Upper lobe of left lung (tissue), 6 donors: ENCODE results near the gene DNPEP. TPM values are rescaled to one million over a fixed set of nuclear protein-coding genes. Genes with fewer than 3 reads are reported as not detected.

ENCODE experiments used
- ATAC-seq, 2 donors: fragments of 200-7000 bp; cut with Tn5 transposase; one replicate each; pipeline ENCODE4 v1.9.1; 2022; ENCODE audit warnings: mild to moderate bottlenecking in 2 of 2, moderate library complexity in 2 of 2; ENCODE audit not compliant: low FRiP score in 2 of 2
- DNase-seq, 2 donors: peaks; one replicate each; pipeline ENCODE4 v3.0.0-alpha.2; 2019 to 2020
- H3K27ac ChIP-seq, 4 donors: fragments of 200-600 bp; sonication (generic); one replicate each; pipeline ENCODE4 v1.5.1; 2016 to 2019
- H3K27me3 ChIP-seq, 4 donors: fragments of 200-600 bp; sonication (generic); one replicate each; pipeline ENCODE4 v1.5.1; 2017 to 2019
- H3K36me3 ChIP-seq, 4 donors: fragments of 200-600 bp; sonication (generic); one replicate each; pipeline ENCODE4 v1.5.1; 2016 to 2019
- H3K4me1 ChIP-seq, 4 donors: fragments of 200-600 bp; sonication (generic); one replicate each; pipeline ENCODE4 v1.5.1; 2018 to 2019
- H3K4me3 ChIP-seq, 4 donors: fragments of 200-600 bp; sonication (generic); one replicate each; pipeline ENCODE4 v1.5.1; 2017 to 2019; ENCODE audit warnings: mild to moderate bottlenecking in 2 of 4, moderate library complexity in 1 of 4
- H3K9me3 ChIP-seq, 4 donors: fragments of 200-600 bp; sonication (generic); one replicate each; pipeline ENCODE4 v1.5.1; 2018 to 2019
- CTCF ChIP-seq, 6 experiments: fragments of 450-650 bp in 4 of 6; fragments of 200-600 bp in 2 of 6; sonication (generic) in 2 of 6; IDR thresholded peaks; one replicate each; pipeline ENCODE4 v1.5.1; 2016 to 2019; ENCODE audit warnings: antibody characterized with exemption in 6 of 6
- EP300 ChIP-seq, 4 donors: sonication (generic); formaldehyde crosslinking; IDR thresholded peaks; one replicate each; pipeline ENCODE4 v1.5.1; 2017; ENCODE audit warnings: antibody characterized with exemption in 4 of 4, control low read depth in 2 of 4
- POLR2A ChIP-seq, 4 donors: fragments of 450-650 bp; IDR thresholded peaks; one replicate each; pipeline ENCODE4 v1.5.1; 2016 to 2017; ENCODE audit warnings: antibody characterized with exemption in 4 of 4, mild to moderate bottlenecking in 2 of 4
- POLR2AphosphoS5 ChIP-seq, 2 donors: sonication (generic); formaldehyde crosslinking; IDR thresholded peaks; one replicate each; pipeline ENCODE4 v1.5.1; 2017; ENCODE audit warnings: antibody characterized with exemption in 2 of 2
- WGBS, 2 donors: methylation state at CpG; one replicate each; pipeline ENCODE4 v1.1.5; 2017 to 2018; 5-methylcytosine and 5-hydroxymethylcytosine counted together
- total RNA-seq, 6 donors: library from RNA; depleted of rRNA in 4 of 6; stranded (reverse); fragments of >200 nt in 4 of 6; gene quantifications; one replicate each; pipeline versions ENCODE4 v1.1.0 to v1.2.1, GENCODE V29; 2016 to 2021
- donor health status: DM: no; HTN: no; CAD: no; lungs with moderate emphysema.
- donor health status: DM: no; HTN: yes; CAD: no; lungs with severe emphysema.

The DNPEP gene
- total RNA-seq, 6 donors from 2014 or later: 31.9 to 141 (median 75.1) TPM

- Histone ChIP-seq H3K9me3 (no peaks in the 10 kb centered on the region), H3K4me3 (no peak overlapping the region)
- DNase-seq: no peak
These were observed 25.6 kb downstream of the DNPEP start for GRCh38 chr2:219362072-219362471.

GRCh38 chr2:219358170-219359075 lies 29.3 kb downstream of the DNPEP start:
- H3K4me3 ChIP-seq: peak overlapping the region in 2 of 4 donors; percentile 18 to 27
- no peak overlapping the region for H3K27ac ChIP-seq
- 3 to 4% methylated on average over 34 to 55 of the region's 66 CpGs for WGBS, 2 donors
- TF ChIP-seq POLR2A (IDR thresholded peaks at IDR 0.05): no peak
- no peak for TF ChIP-seq EP300 (IDR thresholded peaks at IDR 0.05)
- TF ChIP-seq POLR2AphosphoS5 (IDR thresholded peaks at IDR 0.05): no peak
- no peak for TF ChIP-seq CTCF (IDR thresholded peaks at IDR 0.05)
- H3K36me3 ChIP-seq: no peaks in the 10 kb centered on the region
- ATAC-seq: peak in 1 of 2 donors; percentile 10
- H3K27me3 ChIP-seq: peaks cover 0 to 17% (median 11%) of the 10 kb centered on the region in 4 donors
- H3K4me1 ChIP-seq: peaks cover 9 to 12% (median 10%) of the 10 kb centered on the region in 4 donors
- no peaks in the 10 kb centered on the region for H3K9me3 ChIP-seq
- peak in 1 of 2 donors; percentile 80 for DNase-seq

More at GRCh38 chr2:219362072-219362471, 25.6 kb downstream of the DNPEP start:
- WGBS, 2 donors: 88 to 95% methylated on average over 5 of the region's 5 CpGs
- ATAC-seq: no peak
- Histone ChIP-seq H3K4me1 (peaks cover 9 to 12% (median 10%) of the 10 kb centered on the region in 4 donors), H3K27me3 (peaks cover 0 to 17% (median 11%) of the 10 kb centered on the region in 4 donors), H3K36me3 (no peaks in the 10 kb centered on the region), H3K27ac (no peak overlapping the region)
- TF ChIP-seq POLR2AphosphoS5 (IDR thresholded peaks at IDR 0.05) (no peak), POLR2A (IDR thresholded peaks at IDR 0.05) (no peak), CTCF (IDR thresholded peaks at IDR 0.05) (no peak), EP300 (IDR thresholded peaks at IDR 0.05) (no peak)

- Histone ChIP-seq H3K36me3 (no peaks in the 10 kb centered on the region), H3K4me1 (peaks cover 9 to 12% (median 10%) of the 10 kb centered on the region in 4 donors), H3K9me3 (no peaks in the 10 kb centered on the region), H3K27me3 (peaks cover 0 to 17% (median 11%) of the 10 kb centered on the region in 4 donors), H3K27ac (no peak overlapping the region), H3K4me3 (no peak overlapping the region)
- ATAC-seq (peak in 1 of 2 donors; percentile 55), DNase-seq (no peak)
- TF ChIP-seq POLR2A (IDR thresholded peaks at IDR 0.05): no peak
- TF ChIP-seq POLR2AphosphoS5 (IDR thresholded peaks at IDR 0.05): no peak
- TF ChIP-seq EP300 (IDR thresholded peaks at IDR 0.05): no peak
- TF ChIP-seq CTCF (IDR thresholded peaks at IDR 0.05): no peak
- 36 to 47% methylated on average over 1 of the region's 1 CpG for WGBS, 2 donors
These were observed 30.9 kb downstream of the DNPEP start for GRCh38 chr2:219356834-219357233.

- DNase-seq (no peak), ATAC-seq (no peak)
- TF ChIP-seq POLR2A (IDR thresholded peaks at IDR 0.05) (no peak), EP300 (IDR thresholded peaks at IDR 0.05) (no peak), CTCF (IDR thresholded peaks at IDR 0.05) (no peak), POLR2AphosphoS5 (IDR thresholded peaks at IDR 0.05) (no peak)
- H3K27ac ChIP-seq: no peak overlapping the region
- H3K36me3 ChIP-seq: no peaks in the 10 kb centered on the region
- peaks cover 9 to 12% (median 10%) of the 10 kb centered on the region in 4 donors for H3K4me1 ChIP-seq
- no peak overlapping the region for H3K4me3 ChIP-seq
- H3K27me3 ChIP-seq: peaks cover 0 to 16% (median 11%) of the 10 kb centered on the region in 4 donors
- no peaks in the 10 kb centered on the region for H3K9me3 ChIP-seq
- 74 to 81% methylated on average over 4 of the region's 4 CpGs for WGBS, 2 donors
These were observed 33.1 kb downstream of the DNPEP start for GRCh38 chr2:219354582-219354981.
